Neural progenitor cell (in vitro differentiated cells): ENCODE measurements around the gene C1orf185.

Experiments used
- CTCF ChIP-seq: fragments of 200-600 bp; sonication (generic); IDR thresholded peaks from 2 replicates; pipeline ENCODE4 v1.5.1; 2017; ENCODE audit warnings: antibody characterized with exemption, mild to moderate bottlenecking
- EZH2 ChIP-seq: fragments of 200-600 bp; sonication (generic); IDR thresholded peaks from 2 replicates; pipeline ENCODE4 v1.6.1; 2017; ENCODE audit warnings: antibody characterized with exemption, mild to moderate bottlenecking, moderate library complexity

GRCh38 chr1:51071291-51072042, 30.6 kb upstream of the C1orf185 start:
- TF ChIP-seq CTCF: no peak
- TF ChIP-seq EZH2: no peak
